Lung (tissue), 12 donors: ENCODE measurements around the gene PSMG3. TPM values are rescaled to one million over a fixed set of nuclear protein-coding genes. Genes with fewer than 3 reads are reported as not detected.
A peak's percentile ranks its signal among the peaks of the same experiment; 100 is the strongest.

ENCODE experiments used
- ATAC-seq: fragments of 200-7000 bp; cut with Tn5 transposase; one replicate; pipeline ENCODE4 v1.9.1; 2020; ENCODE audit warnings: moderate number of reproducible peaks; ENCODE audit not compliant: insufficient read depth, low FRiP score
- DNase-seq, 3 donors: peaks; one replicate each; pipeline ENCODE4 v3.0.0-alpha.2; 2013 to 2017
- H3K27ac ChIP-seq, 2 donors: one replicate each; pipeline ENCODE4 v1.5.1; 2013; ENCODE audit warnings: mild to moderate bottlenecking in 2 of 2, moderate library complexity in 2 of 2, control low read depth in 1 of 2, inconsistent platforms in 1 of 2, low read depth in 1 of 2, low read length in 1 of 2
- H3K27me3 ChIP-seq, 3 donors: one replicate each; pipeline ENCODE4 v1.5.1; 2013; ENCODE audit warnings: low read length in 2 of 3; ENCODE audit not compliant: control insufficient read depth in 3 of 3, insufficient read depth in 3 of 3
- H3K36me3 ChIP-seq, 4 donors: one replicate each; pipeline ENCODE4 v1.5.1; 2013; ENCODE audit warnings: low read length in 4 of 4, mild to moderate bottlenecking in 1 of 4, moderate library complexity in 1 of 4; ENCODE audit not compliant: control insufficient read depth in 4 of 4, insufficient read depth in 4 of 4
- H3K4me1 ChIP-seq, 5 donors: one replicate each; pipeline ENCODE4 v1.5.1; 2013; ENCODE audit warnings: low read length in 5 of 5, mild to moderate bottlenecking in 2 of 5, moderate library complexity in 1 of 5; ENCODE audit not compliant: control insufficient read depth in 5 of 5, insufficient read depth in 5 of 5
- H3K4me3 ChIP-seq: one replicate; pipeline ENCODE4 v1.5.1; 2013; ENCODE audit warnings: mild to moderate bottlenecking, control low read depth, moderate library complexity
- H3K9ac ChIP-seq, 2 donors: one replicate each; pipeline ENCODE4 v1.5.1; 2013; ENCODE audit warnings: low read length in 2 of 2, control low read depth in 1 of 2; ENCODE audit not compliant: insufficient read depth in 1 of 2
- H3K9me3 ChIP-seq, 4 donors: one replicate each; pipeline ENCODE4 v1.5.1; 2013; ENCODE audit warnings: low read length in 3 of 4, mild to moderate bottlenecking in 1 of 4, moderate library complexity in 1 of 4; ENCODE audit not compliant: control insufficient read depth in 4 of 4, insufficient read depth in 3 of 4
- WGBS, 2 donors: extraction: QIAGEN DNeasy Blood & Tissue Kit; methylation state at CpG; one replicate each; pipeline ENCODE4 v1.1.7; 2013; 5-methylcytosine and 5-hydroxymethylcytosine counted together
- polyA plus RNA-seq, 2 donors: library from polyadenylated mRNA; stranded (reverse); fragments of 200-250 nt; gene quantifications; one replicate each; pipeline ENCODE4 v1.2.1, GENCODE V29; 2013
- total RNA-seq, 2 donors: library from RNA; depleted of rRNA in 1 of 2; stranded (reverse); fragments of >200 nt in 1 of 2; gene quantifications; one replicate each; pipeline ENCODE4 v1.2.1, GENCODE V29; 2014 to 2021
- TF ChIP-seq, protein P1 (sequence below): IDR thresholded peaks from 2 replicates; pipeline ENCODE4 v1.5.1; 2012; ENCODE audit warnings: mild to moderate bottlenecking; ENCODE audit errors: control extremely low read depth, extremely low read depth
- donor health status: control.
- donor health status: control.
- donor health status: Bipolar disorder and iron deficiency.
- donor health status: healthy.
- donor health status: DM: yes; HTN: yes; CAD: no.

PSMG3 gene
- total and polyA plus RNA-seq, 4 donors: 10.7 to 86.7 (median 41.8) TPM

DNA sequence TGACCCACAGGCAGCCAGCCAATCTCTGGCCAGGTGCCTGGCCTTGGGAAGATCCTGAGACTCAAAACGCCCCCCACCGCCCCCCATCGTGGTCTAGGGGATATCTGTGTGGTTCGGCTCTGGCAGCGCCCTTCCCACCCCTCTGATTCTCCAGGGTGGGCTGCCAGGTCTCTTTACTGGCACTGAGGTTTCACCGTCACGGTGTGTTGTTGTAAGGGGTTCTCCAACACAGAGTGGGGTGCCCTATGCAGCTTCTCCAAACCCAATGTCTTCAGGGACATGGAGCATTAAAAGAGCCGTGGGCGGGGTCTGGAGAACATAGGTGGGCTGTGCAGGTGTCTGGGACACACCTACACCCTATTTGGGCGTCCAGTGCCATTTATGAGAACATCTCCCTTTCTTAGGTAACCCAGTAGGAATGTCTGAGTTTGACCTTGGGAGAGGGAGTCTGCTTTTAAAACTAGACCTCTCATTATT lies 37.8 kb downstream of the PSMG3 start:
- H3K36me3 ChIP-seq: peaks cover 0 to 2% (median 0%) of the 10 kb centered on the region in 4 donors
- H3K27me3 ChIP-seq: peaks cover 0 to 12% (median 3%) of the 10 kb centered on the region in 3 donors
- H3K4me3 ChIP-seq: peak overlapping the region; percentile 73
- H3K9ac ChIP-seq: peak overlapping the region in 1 of 2 donors; percentile 49
- H3K27ac ChIP-seq: peak overlapping the region; percentile 93
- peaks cover 3 to 31% (median 16%) of the 10 kb centered on the region in 5 donors for H3K4me1 ChIP-seq
- ATAC-seq: no peak
- TF ChIP-seq, protein P1, sequence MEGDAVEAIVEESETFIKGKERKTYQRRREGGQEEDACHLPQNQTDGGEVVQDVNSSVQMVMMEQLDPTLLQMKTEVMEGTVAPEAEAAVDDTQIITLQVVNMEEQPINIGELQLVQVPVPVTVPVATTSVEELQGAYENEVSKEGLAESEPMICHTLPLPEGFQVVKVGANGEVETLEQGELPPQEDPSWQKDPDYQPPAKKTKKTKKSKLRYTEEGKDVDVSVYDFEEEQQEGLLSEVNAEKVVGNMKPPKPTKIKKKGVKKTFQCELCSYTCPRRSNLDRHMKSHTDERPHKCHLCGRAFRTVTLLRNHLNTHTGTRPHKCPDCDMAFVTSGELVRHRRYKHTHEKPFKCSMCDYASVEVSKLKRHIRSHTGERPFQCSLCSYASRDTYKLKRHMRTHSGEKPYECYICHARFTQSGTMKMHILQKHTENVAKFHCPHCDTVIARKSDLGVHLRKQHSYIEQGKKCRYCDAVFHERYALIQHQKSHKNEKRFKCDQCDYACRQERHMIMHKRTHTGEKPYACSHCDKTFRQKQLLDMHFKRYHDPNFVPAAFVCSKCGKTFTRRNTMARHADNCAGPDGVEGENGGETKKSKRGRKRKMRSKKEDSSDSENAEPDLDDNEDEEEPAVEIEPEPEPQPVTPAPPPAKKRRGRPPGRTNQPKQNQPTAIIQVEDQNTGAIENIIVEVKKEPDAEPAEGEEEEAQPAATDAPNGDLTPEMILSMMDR: no peak
- no peak for DNase-seq
- no peaks in the 10 kb centered on the region for H3K9me3 ChIP-seq
- 16 to 21% methylated on average over 10 of the region's 10 CpGs for WGBS, 2 donors

DNA sequence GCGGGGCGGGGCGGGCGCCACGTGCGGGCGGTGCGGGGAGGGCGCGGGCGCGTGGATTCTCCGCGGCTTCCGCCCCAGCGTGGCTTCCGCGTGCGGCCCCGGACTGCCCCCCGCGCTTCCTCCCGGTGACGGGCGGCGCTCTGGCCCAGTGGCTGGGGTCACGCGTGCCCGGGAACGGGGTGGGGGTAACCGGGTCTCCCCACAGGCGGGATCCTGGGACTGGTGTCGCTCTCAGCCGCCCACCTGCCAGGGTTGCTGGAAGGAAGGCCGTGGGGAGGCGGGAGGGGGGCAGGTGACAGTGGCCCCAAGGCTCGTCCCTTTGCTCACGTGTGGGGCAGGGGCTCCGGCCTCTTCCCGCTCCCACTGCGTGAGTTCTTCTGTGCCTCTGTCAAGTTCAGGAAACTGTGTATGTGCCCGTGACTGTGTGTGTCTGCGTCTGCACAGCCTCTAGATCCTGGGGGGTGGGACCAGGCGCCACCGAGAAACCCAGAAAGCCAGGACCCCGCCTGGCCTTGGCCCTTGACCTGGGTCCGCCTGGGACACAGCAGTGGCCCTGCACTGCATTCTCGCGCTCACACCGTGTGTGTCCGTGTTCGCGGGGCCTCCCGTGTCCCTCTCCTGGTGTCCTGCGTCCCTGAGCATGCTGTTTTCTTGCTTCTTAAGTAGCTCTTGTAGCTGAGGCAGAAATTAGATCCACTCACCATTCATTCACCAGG lies 38.4 kb downstream of the PSMG3 start:
- ATAC-seq: no peak

DNA sequence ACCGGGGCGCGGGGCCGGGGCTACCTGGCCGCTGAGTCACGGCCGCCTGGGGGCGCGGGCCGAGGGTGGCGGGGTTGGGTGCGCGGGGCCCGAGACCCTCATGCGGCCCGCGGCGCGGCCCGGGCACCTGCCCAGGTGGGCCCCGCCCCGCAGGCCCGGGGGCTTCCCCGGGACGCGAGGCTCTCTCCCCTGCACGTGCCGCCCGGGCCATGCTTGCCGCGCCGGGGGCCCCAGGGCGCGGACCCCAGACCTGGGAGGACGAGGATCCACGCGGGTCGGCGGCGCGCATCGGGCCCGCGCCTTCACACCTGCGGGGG lies 38.9 kb downstream of the PSMG3 start:
- TF ChIP-seq, protein P1: no peak
- WGBS, 2 donors: 1 to 2% methylated on average over 10 to 45 of the region's 45 CpGs
- Histone ChIP-seq H3K4me1 (peaks cover 3 to 22% (median 9%) of the 10 kb centered on the region in 5 donors), H3K27ac (peak overlapping the region; percentile 93), H3K36me3 (peaks cover 0 to 2% (median 0%) of the 10 kb centered on the region in 4 donors), H3K9me3 (peaks cover 0 to 2% (median 0%) of the 10 kb centered on the region in 4 donors), H3K9ac (no peak overlapping the region), H3K4me3 (peak overlapping the region; percentile 73), H3K27me3 (peaks cover 0 to 18% (median 10%) of the 10 kb centered on the region in 3 donors)
- ATAC-seq (no peak), DNase-seq (no peak)

More for the DNA sequence above, 38.4 kb downstream of the PSMG3 start:
- peaks cover 0 to 2% (median 0%) of the 10 kb centered on the region in 4 donors for H3K9me3 ChIP-seq
- H3K4me3 ChIP-seq: peak overlapping the region; percentile 73
- 1 to 2% methylated on average over 37 to 55 of the region's 55 CpGs for WGBS, 2 donors
- H3K27ac ChIP-seq: peak overlapping the region; percentile 93
- TF ChIP-seq, protein P1: no peak
- peak overlapping the region in 1 of 2 donors; percentile 49 for H3K9ac ChIP-seq
- peaks cover 0 to 16% (median 5%) of the 10 kb centered on the region in 3 donors for H3K27me3 ChIP-seq
- peak; percentile 36 to 39 (median 39) for DNase-seq
- H3K36me3 ChIP-seq: peaks cover 0 to 2% (median 0%) of the 10 kb centered on the region in 4 donors
- H3K4me1 ChIP-seq: peaks cover 3 to 25% (median 10%) of the 10 kb centered on the region in 5 donors
